ENCODE measurements around the gene AGMO.

The AGMO gene

GRCh38 chr7:15603124-15603523 lies 41.3 kb upstream of the AGMO start:
- no peaks in the 10 kb centered on the region for H3K27me3 ChIP-seq
- no peaks in the 10 kb centered on the region for H3K36me3 ChIP-seq

GRCh38 chr7:15602236-15602635 lies 40.4 kb upstream of the AGMO start:
- H3K9me3 ChIP-seq: no peaks in the 10 kb centered on the region
- no peak for DNase-seq
- no peaks in the 10 kb centered on the region for H3K27me3 ChIP-seq
- TF ChIP-seq CTCF (IDR thresholded peaks at IDR 0.05; ENCODE audit: low read depth, low read length): no peak
- H3K36me3 ChIP-seq: no peaks in the 10 kb centered on the region
- no peak overlapping the region for H3K4me3 ChIP-seq (ENCODE audit: low read depth, low read length)
- no peaks in the 10 kb centered on the region for H3K4me1 ChIP-seq

More at GRCh38 chr7:15603124-15603523, 41.3 kb upstream of the AGMO start:
- DNase-seq: no peak
- TF ChIP-seq CTCF (IDR thresholded peaks at IDR 0.05; ENCODE audit: low read depth, low read length): no peak
- H3K4me1 ChIP-seq: no peaks in the 10 kb centered on the region
- H3K9me3 ChIP-seq: no peaks in the 10 kb centered on the region
- H3K4me3 ChIP-seq (ENCODE audit: low read depth, low read length): no peak overlapping the region

- TF ChIP-seq CTCF (IDR thresholded peaks at IDR 0.05; ENCODE audit: low read depth, low read length): no peak
- DNase-seq: no peak
- no peaks in the 10 kb centered on the region for H3K4me1 ChIP-seq
- no peaks in the 10 kb centered on the region for H3K9me3 ChIP-seq
- no peaks in the 10 kb centered on the region for H3K27me3 ChIP-seq
- H3K4me3 ChIP-seq (ENCODE audit: low read depth, low read length): no peak overlapping the region
- no peaks in the 10 kb centered on the region for H3K36me3 ChIP-seq
These were observed 39.4 kb upstream of the AGMO start for GRCh38 chr7:15601175-15601574.

GRCh38 chr7:15600298-15600697 lies 38.5 kb upstream of the AGMO start:
- no peaks in the 10 kb centered on the region for H3K27me3 ChIP-seq
- H3K4me3 ChIP-seq (ENCODE audit: low read depth, low read length): no peak overlapping the region
- no peak for TF ChIP-seq CTCF (IDR thresholded peaks at IDR 0.05; ENCODE audit: low read depth, low read length)
- no peaks in the 10 kb centered on the region for H3K36me3 ChIP-seq
- no peak for DNase-seq
- H3K4me1 ChIP-seq: no peaks in the 10 kb centered on the region
- H3K9me3 ChIP-seq: no peaks in the 10 kb centered on the region

- TF ChIP-seq CTCF (IDR thresholded peaks at IDR 0.05; ENCODE audit: low read depth, low read length): no peak
- H3K9me3 ChIP-seq: no peaks in the 10 kb centered on the region
- no peaks in the 10 kb centered on the region for H3K36me3 ChIP-seq
- H3K27me3 ChIP-seq: no peaks in the 10 kb centered on the region
- H3K4me3 ChIP-seq (ENCODE audit: low read depth, low read length): no peak overlapping the region
- H3K4me1 ChIP-seq: no peaks in the 10 kb centered on the region
- no peak for DNase-seq
These were observed 32.6 kb upstream of the AGMO start for GRCh38 chr7:15594461-15594860.

GRCh38 chr7:15593382-15593781 lies 31.6 kb upstream of the AGMO start:
- DNase-seq: no peak
- TF ChIP-seq CTCF (IDR thresholded peaks at IDR 0.05; ENCODE audit: low read depth, low read length): no peak
- Histone ChIP-seq H3K9me3 (no peaks in the 10 kb centered on the region), H3K27me3 (no peaks in the 10 kb centered on the region), H3K4me1 (no peaks in the 10 kb centered on the region), H3K36me3 (no peaks in the 10 kb centered on the region), H3K4me3 (ENCODE audit: low read depth, low read length) (no peak overlapping the region)

Data from BE2C (cell line).